Chondrocyte (in vitro differentiated cells): ENCODE data around the gene PAK5. TPM values are rescaled to one million over a fixed set of nuclear protein-coding genes. Genes with fewer than 3 reads are reported as not detected.

Experiments used
- DNase-seq: peaks from one replicate; pipeline ENCODE4 v3.0.0; 2021; ENCODE audit warnings: mixed read lengths, low spot score
- H3K27ac Mint-ChIP-seq: one replicate; pipeline ENCODE4 v1.8.0; 2021; ENCODE audit warnings: mild to moderate bottlenecking, moderate library complexity, mixed read lengths; ENCODE audit not compliant: unreplicated experiment
- H3K27me3 Mint-ChIP-seq: 2 replicates; pipeline ENCODE4 v1.8.0; 2021; ENCODE audit warnings: low read depth, mixed read lengths
- H3K36me3 Mint-ChIP-seq: 2 replicates; pipeline ENCODE4 v1.8.0; 2021; ENCODE audit warnings: low read depth, mixed read lengths
- H3K4me1 Mint-ChIP-seq: 2 replicates; pipeline ENCODE4 v1.8.0; 2021; ENCODE audit warnings: low read depth, mild to moderate bottlenecking, mixed read lengths
- H3K4me3 Mint-ChIP-seq: one replicate; pipeline ENCODE4 v1.8.0; 2021; ENCODE audit warnings: mild to moderate bottlenecking, moderate library complexity, mixed read lengths; ENCODE audit not compliant: unreplicated experiment
- H3K9me3 Mint-ChIP-seq: 2 replicates; pipeline ENCODE4 v1.8.0; 2021; ENCODE audit warnings: low read depth, mixed read lengths
- total RNA-seq: library from RNA; stranded (reverse); gene quantifications from 3 replicates; pipeline ENCODE4 v1.2.1, GENCODE V29; 2021
- TF ChIP-seq, protein P1 (sequence below): fragments of 200-600 bp; sonication (generic); IDR thresholded peaks from 2 replicates; pipeline ENCODE4 v1.5.0; 2021; ENCODE audit warnings: antibody characterized with exemption, mild to moderate bottlenecking, moderate library complexity

The PAK5 gene
- total RNA-seq, 1 donor from 2014 or later: not detected

DNA sequence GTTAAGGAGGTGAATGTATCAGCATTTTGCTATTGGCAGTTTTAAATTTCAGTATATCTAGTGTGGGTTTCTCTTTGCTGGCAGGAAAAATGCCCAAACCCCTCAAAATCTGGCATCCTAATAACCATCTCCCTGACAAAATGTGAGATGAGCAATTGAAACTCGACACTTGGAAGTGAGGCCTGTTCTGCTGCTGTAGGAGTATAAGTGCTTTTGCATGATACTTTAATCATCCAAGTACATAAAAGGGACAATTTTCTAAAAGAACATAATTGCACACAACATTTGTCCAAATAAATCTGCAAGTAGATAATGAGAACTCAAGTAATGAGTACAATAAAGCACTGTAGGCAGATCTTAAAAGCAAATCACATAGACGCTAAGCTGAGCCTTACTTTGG, 288.0 kb downstream of the PAK5 start:
- Mint-ChIP-seq H3K27me3 (peaks cover 25% of the 10 kb centered on the region), H3K4me1 (no peaks in the 10 kb centered on the region), H3K9me3 (peaks cover 6% of the 10 kb centered on the region), H3K27ac (no peak overlapping the region), H3K36me3 (peaks cover 2% of the 10 kb centered on the region), H3K4me3 (no peak overlapping the region)
- TF ChIP-seq, protein P1, sequence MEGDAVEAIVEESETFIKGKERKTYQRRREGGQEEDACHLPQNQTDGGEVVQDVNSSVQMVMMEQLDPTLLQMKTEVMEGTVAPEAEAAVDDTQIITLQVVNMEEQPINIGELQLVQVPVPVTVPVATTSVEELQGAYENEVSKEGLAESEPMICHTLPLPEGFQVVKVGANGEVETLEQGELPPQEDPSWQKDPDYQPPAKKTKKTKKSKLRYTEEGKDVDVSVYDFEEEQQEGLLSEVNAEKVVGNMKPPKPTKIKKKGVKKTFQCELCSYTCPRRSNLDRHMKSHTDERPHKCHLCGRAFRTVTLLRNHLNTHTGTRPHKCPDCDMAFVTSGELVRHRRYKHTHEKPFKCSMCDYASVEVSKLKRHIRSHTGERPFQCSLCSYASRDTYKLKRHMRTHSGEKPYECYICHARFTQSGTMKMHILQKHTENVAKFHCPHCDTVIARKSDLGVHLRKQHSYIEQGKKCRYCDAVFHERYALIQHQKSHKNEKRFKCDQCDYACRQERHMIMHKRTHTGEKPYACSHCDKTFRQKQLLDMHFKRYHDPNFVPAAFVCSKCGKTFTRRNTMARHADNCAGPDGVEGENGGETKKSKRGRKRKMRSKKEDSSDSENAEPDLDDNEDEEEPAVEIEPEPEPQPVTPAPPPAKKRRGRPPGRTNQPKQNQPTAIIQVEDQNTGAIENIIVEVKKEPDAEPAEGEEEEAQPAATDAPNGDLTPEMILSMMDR: no peak
- DNase-seq: no peak

DNA sequence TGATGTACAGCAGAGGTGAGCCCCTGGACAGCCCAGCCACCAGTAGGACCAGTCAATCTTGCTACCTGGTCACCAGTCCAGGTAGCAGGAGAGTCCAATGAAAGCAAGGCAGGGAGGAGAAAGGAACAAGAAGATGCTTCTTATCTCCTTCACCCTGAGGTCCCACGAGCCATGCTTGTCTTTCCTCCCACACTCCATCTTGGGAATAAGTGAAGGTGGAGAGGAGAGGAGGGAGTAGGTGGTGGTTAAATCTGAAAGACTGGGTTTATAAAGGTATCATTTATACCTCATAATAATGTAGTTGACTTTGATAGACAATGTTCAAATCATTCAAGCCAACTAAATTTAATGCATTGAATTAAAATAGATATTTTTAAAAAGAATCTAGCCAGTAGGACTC, 288.6 kb downstream of the PAK5 start:
- no peaks in the 10 kb centered on the region for H3K4me1 Mint-ChIP-seq
- H3K4me3 Mint-ChIP-seq: no peak overlapping the region
- H3K27ac Mint-ChIP-seq: no peak overlapping the region
- no peak for DNase-seq
- peaks cover 6% of the 10 kb centered on the region for H3K9me3 Mint-ChIP-seq
- TF ChIP-seq, protein P1: no peak
- peaks cover 30% of the 10 kb centered on the region for H3K27me3 Mint-ChIP-seq
- peaks cover 2% of the 10 kb centered on the region for H3K36me3 Mint-ChIP-seq

DNA sequence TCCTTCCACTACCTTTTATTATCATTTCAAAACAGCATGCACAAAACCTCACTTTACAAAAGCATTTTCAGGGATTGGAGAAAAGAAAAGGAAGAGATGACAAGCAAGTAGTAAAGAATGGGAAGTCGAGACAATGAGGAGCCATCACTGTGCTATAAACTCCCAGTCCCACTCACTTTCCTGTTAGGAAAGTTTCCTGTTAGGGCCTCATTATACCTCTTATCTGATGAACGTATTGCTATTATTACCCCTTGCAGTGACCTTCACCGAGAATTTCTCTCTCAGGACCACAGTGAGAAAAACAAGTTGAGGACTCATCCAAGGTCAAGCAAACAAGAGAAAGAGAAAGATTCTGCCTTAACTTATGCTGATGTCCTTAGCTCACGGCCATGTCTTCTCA, 295.7 kb downstream of the PAK5 start:
- Mint-ChIP-seq H3K9me3 (no peaks in the 10 kb centered on the region), H3K4me3 (no peak overlapping the region), H3K36me3 (peaks cover 2% of the 10 kb centered on the region), H3K27ac (no peak overlapping the region), H3K27me3 (peaks cover 34% of the 10 kb centered on the region), H3K4me1 (peaks cover 2% of the 10 kb centered on the region)
- TF ChIP-seq, protein P1: no peak
- DNase-seq: no peak

DNA sequence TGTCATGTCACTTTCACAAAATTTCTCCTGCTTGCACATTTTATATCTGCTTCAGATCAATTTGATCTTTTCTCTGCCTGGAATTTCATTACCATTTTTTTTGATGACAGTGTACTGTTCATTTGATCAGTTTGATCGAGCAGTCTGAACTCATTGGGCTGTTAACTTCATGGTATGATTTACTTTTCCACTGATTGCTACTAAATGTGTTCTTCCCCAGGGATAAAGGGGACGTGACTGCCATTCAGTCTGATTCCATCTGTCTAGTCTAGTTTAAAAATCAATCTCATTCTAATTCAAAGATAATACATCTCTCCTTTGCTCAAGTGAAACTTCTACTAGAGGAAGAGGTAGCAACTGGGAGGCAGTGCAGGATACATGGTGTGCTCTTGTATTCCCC, 303.4 kb downstream of the PAK5 start:
- peaks cover 11% of the 10 kb centered on the region for H3K27me3 Mint-ChIP-seq
- DNase-seq: no peak
- TF ChIP-seq, protein P1: no peak
- H3K4me1 Mint-ChIP-seq: peaks cover 26% of the 10 kb centered on the region
- no peak overlapping the region for H3K4me3 Mint-ChIP-seq
- no peak overlapping the region for H3K27ac Mint-ChIP-seq
- H3K9me3 Mint-ChIP-seq: no peaks in the 10 kb centered on the region
- no peaks in the 10 kb centered on the region for H3K36me3 Mint-ChIP-seq

DNA sequence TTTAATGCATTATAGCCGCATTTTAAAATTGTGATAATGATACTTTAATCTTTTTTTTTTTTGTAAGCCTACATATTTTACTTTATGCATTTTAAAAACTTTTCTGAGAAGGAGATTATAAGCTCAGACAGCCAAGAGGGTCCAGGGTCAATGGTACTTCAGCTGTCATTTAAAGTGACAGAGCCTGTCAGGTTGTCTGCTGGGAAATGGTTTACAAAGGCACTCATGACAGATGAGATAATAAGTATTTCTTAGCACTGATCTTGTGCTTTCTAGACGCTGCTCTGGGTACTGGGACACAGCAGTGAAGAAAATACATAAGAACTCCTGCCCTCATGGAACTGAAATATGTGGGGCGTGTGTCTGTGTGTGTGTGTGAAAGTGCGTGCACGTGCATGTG, 304.9 kb downstream of the PAK5 start:
- no peaks in the 10 kb centered on the region for H3K36me3 Mint-ChIP-seq
- no peak overlapping the region for H3K4me3 Mint-ChIP-seq

More for the DNA sequence above, 304.9 kb downstream of the PAK5 start:
- H3K4me1 Mint-ChIP-seq: peaks cover 29% of the 10 kb centered on the region
- peaks cover 7% of the 10 kb centered on the region for H3K27me3 Mint-ChIP-seq
- TF ChIP-seq, protein P1: no peak
- DNase-seq: no peak
- H3K27ac Mint-ChIP-seq: no peak overlapping the region
- no peaks in the 10 kb centered on the region for H3K9me3 Mint-ChIP-seq
